Glutamatergic neuron (in vitro differentiated cells): ENCODE measurements around the gene RNF126. TPM values are rescaled to one million over a fixed set of nuclear protein-coding genes. Genes with fewer than 3 reads are reported as not detected.

Experiments
- DNase-seq: peaks from one replicate; pipeline ENCODE4 v3.0.0; 2022
- H3K27ac Mint-ChIP-seq: one replicate; pipeline ENCODE4 v1.8.0; 2020; ENCODE audit warnings: mild to moderate bottlenecking, mixed read lengths, inconsistent platforms; ENCODE audit not compliant: unreplicated experiment
- H3K27me3 Mint-ChIP-seq: one replicate; pipeline ENCODE4 v1.8.0; 2020; ENCODE audit warnings: mild to moderate bottlenecking, moderate library complexity, mixed read lengths, inconsistent platforms; ENCODE audit not compliant: unreplicated experiment
- H3K36me3 Mint-ChIP-seq: one replicate; pipeline ENCODE4 v1.8.0; 2020; ENCODE audit warnings: mild to moderate bottlenecking, mixed read lengths, inconsistent platforms; ENCODE audit not compliant: unreplicated experiment
- H3K4me1 Mint-ChIP-seq: one replicate; pipeline ENCODE4 v1.8.0; 2020; ENCODE audit warnings: mild to moderate bottlenecking, low read depth, mixed read lengths, inconsistent platforms; ENCODE audit not compliant: unreplicated experiment
- H3K4me3 Mint-ChIP-seq: one replicate; pipeline ENCODE4 v1.8.0; 2020; ENCODE audit warnings: mild to moderate bottlenecking, mixed read lengths, inconsistent platforms; ENCODE audit not compliant: unreplicated experiment
- H3K9me3 Mint-ChIP-seq: one replicate; pipeline ENCODE4 v1.8.0; 2020; ENCODE audit warnings: mild to moderate bottlenecking, moderate library complexity, mixed read lengths, inconsistent platforms; ENCODE audit not compliant: unreplicated experiment
- total RNA-seq: library from RNA; stranded (reverse); fragmentation: NEBNext Ultra II Directional; extraction: Animal tissue kit (Norgen Biotek cat#: 25700); gene quantifications from one replicate; pipeline ENCODE4 v1.2.1, GENCODE V29; 2021; ENCODE audit not compliant: unreplicated experiment
- TF ChIP-seq, protein P1 (sequence below): fragments of 200-600 bp; sonication (generic); IDR thresholded peaks from one replicate; pipeline ENCODE4 v1.5.0; 2021; ENCODE audit not compliant: partially characterized antibody, unreplicated experiment

The RNF126 gene
- total RNA-seq, 1 donor from 2014 or later = 51.7 TPM

- H3K36me3 Mint-ChIP-seq = no peaks in the 10 kb centered on the region
- H3K27me3 Mint-ChIP-seq = peaks cover 7% of the 10 kb centered on the region
- H3K27ac Mint-ChIP-seq = no peak overlapping the region
- H3K4me1 Mint-ChIP-seq = no peaks in the 10 kb centered on the region
- DNase-seq = no peak
- H3K4me3 Mint-ChIP-seq = no peak overlapping the region
- peaks cover 2% of the 10 kb centered on the region for H3K9me3 Mint-ChIP-seq
- TF ChIP-seq, protein P1, sequence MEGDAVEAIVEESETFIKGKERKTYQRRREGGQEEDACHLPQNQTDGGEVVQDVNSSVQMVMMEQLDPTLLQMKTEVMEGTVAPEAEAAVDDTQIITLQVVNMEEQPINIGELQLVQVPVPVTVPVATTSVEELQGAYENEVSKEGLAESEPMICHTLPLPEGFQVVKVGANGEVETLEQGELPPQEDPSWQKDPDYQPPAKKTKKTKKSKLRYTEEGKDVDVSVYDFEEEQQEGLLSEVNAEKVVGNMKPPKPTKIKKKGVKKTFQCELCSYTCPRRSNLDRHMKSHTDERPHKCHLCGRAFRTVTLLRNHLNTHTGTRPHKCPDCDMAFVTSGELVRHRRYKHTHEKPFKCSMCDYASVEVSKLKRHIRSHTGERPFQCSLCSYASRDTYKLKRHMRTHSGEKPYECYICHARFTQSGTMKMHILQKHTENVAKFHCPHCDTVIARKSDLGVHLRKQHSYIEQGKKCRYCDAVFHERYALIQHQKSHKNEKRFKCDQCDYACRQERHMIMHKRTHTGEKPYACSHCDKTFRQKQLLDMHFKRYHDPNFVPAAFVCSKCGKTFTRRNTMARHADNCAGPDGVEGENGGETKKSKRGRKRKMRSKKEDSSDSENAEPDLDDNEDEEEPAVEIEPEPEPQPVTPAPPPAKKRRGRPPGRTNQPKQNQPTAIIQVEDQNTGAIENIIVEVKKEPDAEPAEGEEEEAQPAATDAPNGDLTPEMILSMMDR = no peak
Observed at GRCh38 chr19:644363-644762, 18.7 kb downstream of the RNF126 start.

DNA sequence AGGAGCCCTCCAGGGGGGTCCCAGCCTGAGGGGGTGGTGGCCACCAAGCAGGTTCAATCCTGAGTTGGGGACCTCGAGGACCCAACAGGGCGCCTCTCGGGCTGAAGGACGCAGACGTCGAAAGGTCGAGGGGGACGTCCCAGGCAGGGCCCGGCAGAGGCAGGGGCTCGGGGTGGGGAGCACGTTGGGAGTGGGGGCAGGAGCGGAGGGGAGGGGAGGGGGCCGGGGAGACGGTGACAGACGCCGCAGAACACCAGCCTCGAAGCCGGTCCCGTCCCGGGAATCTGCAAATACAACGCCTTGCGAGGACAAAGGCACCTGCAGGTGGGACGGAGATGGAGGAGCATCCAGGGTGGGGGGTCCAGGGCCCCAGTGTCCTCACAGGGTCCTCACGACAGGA lies 19.3 kb downstream of the RNF126 start:
- H3K27me3 Mint-ChIP-seq = peaks cover 7% of the 10 kb centered on the region
- no peaks in the 10 kb centered on the region for H3K36me3 Mint-ChIP-seq
- TF ChIP-seq, protein P1 = no peak
- no peak overlapping the region for H3K27ac Mint-ChIP-seq
- DNase-seq = no peak
- H3K4me3 Mint-ChIP-seq = no peak overlapping the region
- H3K4me1 Mint-ChIP-seq = no peaks in the 10 kb centered on the region
- H3K9me3 Mint-ChIP-seq = peaks cover 4% of the 10 kb centered on the region

DNA sequence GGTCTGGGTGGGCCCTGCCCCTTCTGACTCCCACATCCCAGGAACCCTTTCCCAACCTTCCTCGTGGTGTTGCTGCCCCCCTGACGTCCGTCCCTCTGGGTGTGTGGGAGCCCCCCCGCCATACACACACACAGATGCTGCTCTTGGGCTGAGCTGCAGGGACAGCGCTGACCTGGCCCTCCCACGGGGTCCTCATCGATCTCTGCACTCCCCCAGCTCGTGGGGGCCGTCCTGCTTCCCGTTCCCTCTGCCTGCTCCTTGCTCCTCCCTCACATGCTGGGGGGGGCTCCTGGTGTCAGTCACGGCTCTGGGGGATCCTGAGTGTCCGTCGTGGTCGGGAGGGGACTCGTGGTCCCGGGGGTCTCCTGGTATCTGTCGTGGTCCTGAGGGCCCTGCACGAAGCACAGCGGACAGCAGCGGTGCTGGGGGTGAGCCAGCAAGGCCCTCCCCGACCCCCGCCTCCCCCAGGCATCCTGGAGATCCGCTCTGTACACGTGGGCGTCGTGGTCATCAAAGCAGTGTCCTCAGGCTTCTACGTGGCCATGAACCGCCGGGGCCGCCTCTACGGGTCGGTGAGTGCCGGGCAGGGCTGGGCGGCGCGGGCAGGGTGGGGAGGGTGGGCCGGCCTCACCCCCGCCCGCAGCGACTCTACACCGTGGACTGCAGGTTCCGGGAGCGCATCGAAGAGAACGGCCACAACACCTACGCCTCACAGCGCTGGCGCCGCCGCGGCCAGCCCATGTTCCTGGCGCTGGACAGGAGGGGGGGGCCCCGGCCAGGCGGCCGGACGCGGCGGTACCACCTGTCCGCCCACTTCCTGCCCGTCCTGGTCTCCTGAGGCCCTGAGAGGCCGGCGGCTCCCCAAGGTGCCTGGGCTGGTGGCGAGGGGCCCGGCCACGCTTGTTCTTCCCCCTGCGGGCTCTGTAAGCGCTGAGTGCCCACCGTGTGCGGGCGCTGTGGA lies 20.0 kb downstream of the RNF126 start:
- no peak for DNase-seq
- H3K4me1 Mint-ChIP-seq = no peaks in the 10 kb centered on the region
- TF ChIP-seq, protein P1 = no peak
- no peak overlapping the region for H3K27ac Mint-ChIP-seq
- H3K4me3 Mint-ChIP-seq = no peak overlapping the region
- peaks cover 7% of the 10 kb centered on the region for H3K27me3 Mint-ChIP-seq
- peaks cover 4% of the 10 kb centered on the region for H3K9me3 Mint-ChIP-seq
- no peaks in the 10 kb centered on the region for H3K36me3 Mint-ChIP-seq

- TF ChIP-seq, protein P1 = no peak
- no peak for DNase-seq
- Mint-ChIP-seq H3K9me3 (peaks cover 4% of the 10 kb centered on the region), H3K4me1 (no peaks in the 10 kb centered on the region), H3K4me3 (no peak overlapping the region), H3K27me3 (peaks cover 7% of the 10 kb centered on the region), H3K27ac (no peak overlapping the region), H3K36me3 (no peaks in the 10 kb centered on the region)
Observed at GRCh38 chr19:641702-642101, 21.3 kb downstream of the RNF126 start.

GRCh38 chr19:640606-641189 lies 22.3 kb downstream of the RNF126 start:
- Mint-ChIP-seq H3K36me3 (no peaks in the 10 kb centered on the region), H3K4me3 (no peak overlapping the region), H3K27ac (no peak overlapping the region), H3K9me3 (peaks cover 4% of the 10 kb centered on the region), H3K27me3 (peaks cover 3% of the 10 kb centered on the region), H3K4me1 (no peaks in the 10 kb centered on the region)
- TF ChIP-seq, protein P1 = no peak
- DNase-seq = no peak
